Esophagus squamous epithelium (tissue), 4 donors: Measurements from ENCODE around the gene SPARC.

ENCODE experiments used
- CTCF ChIP-seq, 6 experiments: fragments of 450-650 bp in 4 of 6; fragments of 200-600 bp in 2 of 6; sonication (generic) in 2 of 6; IDR thresholded peaks; one replicate each; pipeline ENCODE4 v1.5.1; 2016 to 2019; ENCODE audit warnings: antibody characterized with exemption in 6 of 6, mild to moderate bottlenecking in 4 of 6, moderate library complexity in 4 of 6
- POLR2A ChIP-seq, 4 donors: fragments of 450-650 bp; IDR thresholded peaks; one replicate each; pipeline ENCODE4 v1.6.1; 2017; ENCODE audit warnings: antibody characterized with exemption in 4 of 4, mild to moderate bottlenecking in 4 of 4, moderate library complexity in 3 of 4

GRCh38 chr5:151706906-151707305 is 20.2 kb upstream of the SPARC start:
- no peak for TF ChIP-seq POLR2A (IDR thresholded peaks at IDR 0.05)
- no peak for TF ChIP-seq CTCF (IDR thresholded peaks at IDR 0.05)
